OCI-LY1 (cell line): ENCODE data around the gene ROR1.

Experiments
- H2AFZ ChIP-seq: fragments of 200-600 bp; sonication (generic), shearing (Covaris generic); 2 replicates; pipeline ENCODE4 v1.6.0; 2014; ENCODE audit warnings: antibody characterized with exemption, mild to moderate bottlenecking, low read length
- H3F3A ChIP-seq: fragments of 200-600 bp; sonication (generic), shearing (Covaris generic); 2 replicates; pipeline ENCODE4 v1.6.0; 2014; ENCODE audit warnings: mild to moderate bottlenecking, antibody characterized with exemption, low read length, moderate library complexity; ENCODE audit not compliant: insufficient read depth
- H3K27ac ChIP-seq: fragments of 200-600 bp; sonication (generic); 2 replicates; pipeline ENCODE4 v1.5.1; 2014; ENCODE audit warnings: low read length, mixed run types, mild to moderate bottlenecking, low read depth; ENCODE audit not compliant: poor library complexity, severe bottlenecking
- H3K27me3 ChIP-seq: fragments of 200-600 bp; sonication (generic); 2 replicates; pipeline ENCODE4 v1.6.0; 2014; ENCODE audit warnings: antibody characterized with exemption, mild to moderate bottlenecking, low read length, moderate library complexity; ENCODE audit not compliant: insufficient read depth
- H3K36me3 ChIP-seq: fragments of 200-600 bp; sonication (generic); 2 replicates; pipeline ENCODE4 v1.6.1; 2014; ENCODE audit warnings: mild to moderate bottlenecking, antibody characterized with exemption, low read length, moderate library complexity, mixed read lengths; ENCODE audit not compliant: insufficient read depth
- H3K4me1 ChIP-seq: fragments of 200-600 bp; sonication (generic); 2 replicates; pipeline ENCODE4 v1.5.1; 2014; ENCODE audit warnings: mild to moderate bottlenecking, low read length, moderate library complexity; ENCODE audit not compliant: insufficient read depth, severe bottlenecking
- H3K4me2 ChIP-seq: fragments of 200-600 bp; sonication (generic), shearing (Covaris generic); 2 replicates; pipeline ENCODE4 v1.6.1; 2014; ENCODE audit warnings: low read length
- H3K4me3 ChIP-seq: fragments of 200-600 bp; sonication (generic); 2 replicates; pipeline ENCODE4 v1.5.1; 2014; ENCODE audit warnings: low read length, low read depth, mild to moderate bottlenecking, mixed read lengths; ENCODE audit not compliant: poor library complexity, severe bottlenecking
- H3K79me2 ChIP-seq: fragments of 200-600 bp; shearing (Covaris generic); 2 replicates; pipeline ENCODE4 v1.6.1; 2016; ENCODE audit warnings: mixed run types, low read length, mixed read lengths; ENCODE audit not compliant: insufficient read depth
- H3K9ac ChIP-seq: fragments of 200-600 bp; sonication (generic), shearing (Covaris generic); 2 replicates; pipeline ENCODE4 v1.6.1; 2014; ENCODE audit warnings: mild to moderate bottlenecking, low read length, mixed read lengths
- H3K9me2 ChIP-seq: fragments of 200-600 bp; sonication (generic), shearing (Covaris generic); 2 replicates; pipeline ENCODE4 v1.6.1; 2014; ENCODE audit warnings: low read depth, mild to moderate bottlenecking, low read length, mixed read lengths
- H3K9me3 ChIP-seq: fragments of 200-600 bp; shearing (Covaris generic); 2 replicates; pipeline ENCODE4 v1.6.1; 2014; ENCODE audit warnings: low read length, mixed read lengths
- H4K20me1 ChIP-seq: fragments of 200-600 bp; sonication (generic), shearing (Covaris generic); 2 replicates; pipeline ENCODE4 v1.6.0; 2016; ENCODE audit warnings: mild to moderate bottlenecking, low read length; ENCODE audit not compliant: insufficient read depth
- CTCF ChIP-seq: fragments of 200-600 bp; sonication (generic), shearing (Covaris generic); IDR thresholded peaks from 2 replicates; pipeline ENCODE4 v1.5.1; 2017; ENCODE audit warnings: mild to moderate bottlenecking, antibody characterized with exemption, low read length, moderate library complexity, mixed read lengths
- EZH2 ChIP-seq: fragments of 200-600 bp; sonication (generic), shearing (Covaris generic); IDR thresholded peaks from 2 replicates; pipeline ENCODE4 v1.8.0; 2017; ENCODE audit warnings: borderline replicate concordance, mixed run types, mild to moderate bottlenecking, antibody characterized with exemption, low read length, moderate library complexity, mixed read lengths

The ROR1 gene

GRCh38 chr1:64060611-64061302 lies 286.9 kb downstream of the ROR1 start:
- Histone ChIP-seq H3K9me3 (no peaks in the 10 kb centered on the region), H3F3A (no peaks in the 10 kb centered on the region), H3K9me2 (no peaks in the 10 kb centered on the region), H3K27ac (no peak overlapping the region), H3K9ac (no peak overlapping the region), H3K4me1 (no peaks in the 10 kb centered on the region), H2AFZ (no peak overlapping the region), H3K27me3 (no peaks in the 10 kb centered on the region), H3K4me3 (no peak overlapping the region), H3K36me3 (no peaks in the 10 kb centered on the region), H3K4me2 (no peak overlapping the region), H3K79me2 (no peaks in the 10 kb centered on the region), H4K20me1 (no peaks in the 10 kb centered on the region)
- no peak for TF ChIP-seq EZH2
- no peak for TF ChIP-seq CTCF

GRCh38 chr1:64061430-64062104 lies 287.8 kb downstream of the ROR1 start:
- no peaks in the 10 kb centered on the region for H3K4me1 ChIP-seq
- no peak overlapping the region for H3K27ac ChIP-seq
- H2AFZ ChIP-seq: no peak overlapping the region
- H3F3A ChIP-seq: no peaks in the 10 kb centered on the region
- H3K9ac ChIP-seq: no peak overlapping the region
- no peaks in the 10 kb centered on the region for H3K9me3 ChIP-seq
- H3K79me2 ChIP-seq: no peaks in the 10 kb centered on the region
- no peaks in the 10 kb centered on the region for H3K36me3 ChIP-seq
- H3K9me2 ChIP-seq: no peaks in the 10 kb centered on the region
- no peak overlapping the region for H3K4me3 ChIP-seq
- H3K27me3 ChIP-seq: no peaks in the 10 kb centered on the region
- no peak overlapping the region for H3K4me2 ChIP-seq
- TF ChIP-seq CTCF (no peak), EZH2 (no peak)
- no peaks in the 10 kb centered on the region for H4K20me1 ChIP-seq

GRCh38 chr1:64062529-64062928 lies 288.7 kb downstream of the ROR1 start:
- H3K79me2 ChIP-seq: no peaks in the 10 kb centered on the region
- H3K4me3 ChIP-seq: no peak overlapping the region
- H3K9me2 ChIP-seq: no peaks in the 10 kb centered on the region
- no peaks in the 10 kb centered on the region for H3K4me1 ChIP-seq
- H3K36me3 ChIP-seq: no peaks in the 10 kb centered on the region
- no peak overlapping the region for H2AFZ ChIP-seq
- no peak overlapping the region for H3K9ac ChIP-seq
- H3K27ac ChIP-seq: no peak overlapping the region
- no peak for TF ChIP-seq EZH2
- TF ChIP-seq CTCF: no peak
- no peak overlapping the region for H3K4me2 ChIP-seq
- no peaks in the 10 kb centered on the region for H4K20me1 ChIP-seq
- no peaks in the 10 kb centered on the region for H3K9me3 ChIP-seq
- no peaks in the 10 kb centered on the region for H3F3A ChIP-seq
- no peaks in the 10 kb centered on the region for H3K27me3 ChIP-seq
